Endometrial microvascular endothelial cells (primary cell): ENCODE measurements around the gene ARHGEF19. TPM values are rescaled to one million over a fixed set of nuclear protein-coding genes. Genes with fewer than 3 reads are reported as not detected.

Source experiments
- in situ Hi-C: cut with HindIII; loops from 2 replicates; pipeline ENCODE4 v1.10.0; 2017; ENCODE audit warnings: low sequenced_read_pairs, low pct_unique_long_range_greater_than_20kb; ENCODE audit errors: inconsistent ontology term
- total RNA-seq: library from RNA; depleted of rRNA; stranded (reverse); fragments of >200 nt; gene quantifications from one replicate; pipeline ENCODE4 v1.2.3, GENCODE V29; 2015; ENCODE audit errors: inconsistent ontology term

Gene ARHGEF19
- total RNA-seq, 1 donor from 2014 or later = 3.1 TPM

DNA sequence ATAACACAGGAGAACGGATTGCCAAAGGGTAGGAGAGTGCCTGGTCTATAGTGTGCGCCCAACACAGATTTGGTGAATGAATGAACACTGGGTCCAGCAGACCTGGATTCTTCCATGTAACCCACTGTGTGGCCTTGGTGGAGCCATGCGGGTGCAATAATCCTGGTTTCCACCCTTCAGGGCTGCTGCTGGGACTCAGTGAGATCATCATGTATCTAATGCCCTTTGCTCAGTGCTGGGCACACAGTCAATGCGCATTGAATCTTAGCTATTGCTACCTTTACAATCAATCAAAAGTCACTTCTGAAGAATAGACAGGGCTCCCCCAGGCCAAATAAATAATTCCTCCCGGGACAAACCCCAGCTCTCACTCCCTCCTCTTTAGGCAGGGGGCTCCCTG, 50.7 kb downstream of the ARHGEF19 start:
- in situ Hi-C loops = no loop called here

DNA sequence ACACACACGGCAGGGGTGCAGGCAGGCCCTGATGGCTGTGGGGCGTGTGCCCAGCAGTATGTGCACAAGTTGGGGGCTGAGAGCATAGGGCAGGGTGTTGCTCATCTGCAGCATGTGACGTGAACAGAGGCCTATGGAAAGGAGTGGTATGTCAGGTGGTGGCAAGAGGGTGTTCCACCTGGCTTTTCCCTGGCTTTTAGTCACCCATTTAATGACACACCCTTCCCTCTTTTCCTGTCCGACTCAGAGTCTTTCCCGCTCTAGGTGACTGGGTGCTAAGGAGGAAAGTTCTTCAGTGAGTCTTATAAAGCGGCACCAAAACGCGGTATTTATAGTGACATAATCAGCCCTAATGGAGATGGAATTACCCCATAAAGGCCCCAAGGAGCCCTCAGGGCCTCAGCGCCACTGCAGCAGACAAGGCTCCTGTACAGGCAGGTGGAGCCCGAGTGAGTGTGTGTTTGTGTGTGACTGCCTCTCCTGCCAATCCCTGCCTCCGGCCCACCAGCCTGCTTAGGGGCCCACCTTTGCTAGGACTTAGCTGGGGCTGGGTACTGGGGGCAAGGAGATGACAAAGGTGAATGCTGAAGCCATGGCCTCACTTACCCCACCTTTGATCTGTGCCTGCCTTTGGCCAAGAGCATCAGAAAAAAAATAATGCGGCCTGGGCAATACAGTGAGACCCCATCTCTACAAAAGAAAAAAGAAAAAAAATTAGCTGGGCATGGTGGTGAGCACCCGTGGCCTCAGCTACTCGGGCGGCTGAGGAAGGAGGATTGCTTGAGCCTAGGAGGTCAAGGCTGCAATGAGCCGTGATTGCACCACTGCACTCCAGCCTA, 53.2 kb downstream of the ARHGEF19 start:
- in situ Hi-C loops = no loop called here

DNA sequence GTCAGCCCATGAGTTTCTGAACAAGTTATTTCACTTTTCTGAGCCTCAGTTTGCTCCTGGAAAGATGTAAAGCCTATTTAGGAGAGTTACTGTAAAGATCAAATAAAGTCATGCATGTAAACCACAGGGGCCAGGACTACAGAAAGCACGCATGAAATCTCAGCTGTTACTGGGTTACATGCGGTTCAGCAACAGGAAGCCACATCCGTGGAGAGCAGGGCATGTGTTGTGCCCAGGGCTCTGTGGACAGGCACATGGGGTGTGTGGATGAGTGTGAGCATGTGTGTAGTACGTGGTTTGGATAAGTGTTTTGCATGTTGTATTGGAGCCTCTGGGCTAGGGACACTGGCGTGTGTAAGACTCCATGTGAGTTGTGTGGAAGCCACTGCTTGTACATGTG, 54.4 kb downstream of the ARHGEF19 start:
- in situ Hi-C loops = no loop called here

DNA sequence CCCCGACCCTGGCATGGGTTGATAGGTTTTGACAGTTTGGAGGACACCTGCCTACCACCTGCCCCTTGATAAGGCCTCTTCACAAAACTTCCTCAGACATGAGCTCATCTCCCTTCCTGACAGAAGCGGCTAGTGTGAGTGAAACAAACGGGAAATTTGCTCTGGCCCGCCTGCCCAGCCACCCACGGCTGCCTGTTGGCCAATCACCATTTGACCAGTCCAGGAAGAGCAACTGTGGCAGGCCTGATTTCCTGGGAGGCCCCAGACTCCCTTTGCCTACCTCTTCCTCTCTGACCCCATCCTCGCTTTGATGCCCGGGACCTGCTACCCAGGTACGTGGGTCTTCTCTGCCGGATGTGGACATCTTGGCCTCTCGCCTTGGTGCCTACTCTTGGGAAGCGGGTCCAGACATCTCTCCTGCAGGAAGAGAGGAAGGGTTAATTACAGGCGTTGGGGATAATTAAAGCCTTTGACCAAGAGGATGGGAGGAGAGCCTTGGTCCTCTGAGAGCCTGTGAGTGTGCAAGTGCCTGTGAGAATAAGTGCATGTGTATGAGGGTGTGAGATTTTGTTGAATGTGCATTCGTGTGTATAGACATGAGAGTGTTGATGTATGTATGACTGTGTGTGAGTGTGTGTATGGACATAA, 55.5 kb downstream of the ARHGEF19 start:
- in situ Hi-C loops = no loop called here

DNA sequence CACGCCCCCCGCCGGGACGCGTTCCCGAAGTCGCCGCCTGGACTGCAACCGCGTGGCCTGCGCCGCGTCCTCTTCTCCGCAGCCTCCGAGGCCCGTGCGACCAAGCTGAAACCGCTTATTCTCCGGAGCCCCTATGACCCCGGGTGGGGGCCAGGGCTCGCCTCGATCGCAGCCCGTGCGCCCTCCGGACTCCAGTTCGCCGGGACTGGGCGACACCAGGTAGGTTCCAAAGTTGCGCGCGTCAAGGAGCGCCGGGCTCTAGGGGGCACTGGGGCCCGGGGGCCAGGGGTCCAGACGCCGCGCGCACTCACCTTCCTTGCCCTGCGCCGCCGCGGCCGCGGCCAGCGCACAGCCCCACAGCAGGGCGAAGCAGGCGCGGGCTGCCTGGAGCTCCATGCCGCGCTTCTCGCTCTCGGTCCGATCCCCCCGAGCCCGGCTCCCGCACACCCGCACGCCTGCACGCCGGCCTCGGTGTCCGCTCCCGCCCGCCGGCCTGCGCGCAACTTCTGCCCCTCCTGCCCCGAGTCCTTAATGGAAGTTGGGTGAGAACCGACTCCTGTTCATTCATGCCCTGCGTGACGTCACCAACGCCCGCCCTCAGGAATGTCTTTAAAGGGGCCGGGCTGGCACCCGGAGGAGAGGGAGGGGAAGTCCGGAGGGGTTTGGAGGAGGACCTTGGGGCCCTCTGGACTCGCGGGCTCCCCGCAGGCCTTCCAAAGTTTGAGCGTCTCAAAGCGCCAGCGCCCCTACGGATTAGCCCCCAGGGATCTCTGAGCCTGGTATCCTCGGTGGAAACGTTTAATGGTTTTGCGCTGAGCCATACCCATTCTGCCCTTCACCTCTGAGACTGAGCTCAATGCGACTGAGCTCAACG, 56.7 kb downstream of the ARHGEF19 start, which contains the start of gene EPHA2:
Gene EPHA2, minus strand, starts transcription at position 533 of the 874 bp plus-strand sequence. Its CDS starts 137 bp downstream, at position 396.
- in situ Hi-C loops = no loop called here

DNA sequence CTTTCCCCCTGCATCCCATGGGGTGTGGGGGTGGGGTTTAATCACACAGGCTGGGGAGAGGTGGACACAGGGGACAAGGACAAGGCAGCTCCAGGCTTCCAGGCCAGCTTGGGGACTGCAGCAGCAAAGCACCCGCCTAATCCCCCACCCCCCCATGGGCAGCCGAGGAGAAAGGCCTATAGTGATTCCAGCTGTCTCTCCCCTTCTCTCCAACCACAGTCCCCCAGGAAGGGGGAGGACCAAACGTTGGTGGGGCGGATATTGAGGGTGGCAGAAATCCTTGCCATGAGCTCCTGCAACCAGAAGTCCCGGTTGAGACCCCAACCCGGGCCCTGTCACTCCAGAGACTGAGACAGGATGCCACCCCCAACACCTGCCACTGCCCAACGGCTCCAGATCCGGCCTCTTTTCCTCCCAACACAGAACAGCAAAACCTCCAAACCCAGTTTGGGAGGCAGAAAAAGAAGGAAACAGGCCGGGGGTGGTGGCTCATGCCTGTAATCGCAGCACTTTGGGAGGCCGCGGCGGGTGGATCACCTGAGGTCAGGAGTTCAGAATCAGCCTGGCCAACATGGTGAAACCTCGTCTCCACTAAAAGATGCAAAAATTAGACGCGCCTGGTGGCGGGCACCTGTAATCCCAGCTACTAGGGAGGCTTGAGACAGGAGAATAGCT, 58.3 kb downstream of the ARHGEF19 start:
- in situ Hi-C loops = no loop called here

DNA sequence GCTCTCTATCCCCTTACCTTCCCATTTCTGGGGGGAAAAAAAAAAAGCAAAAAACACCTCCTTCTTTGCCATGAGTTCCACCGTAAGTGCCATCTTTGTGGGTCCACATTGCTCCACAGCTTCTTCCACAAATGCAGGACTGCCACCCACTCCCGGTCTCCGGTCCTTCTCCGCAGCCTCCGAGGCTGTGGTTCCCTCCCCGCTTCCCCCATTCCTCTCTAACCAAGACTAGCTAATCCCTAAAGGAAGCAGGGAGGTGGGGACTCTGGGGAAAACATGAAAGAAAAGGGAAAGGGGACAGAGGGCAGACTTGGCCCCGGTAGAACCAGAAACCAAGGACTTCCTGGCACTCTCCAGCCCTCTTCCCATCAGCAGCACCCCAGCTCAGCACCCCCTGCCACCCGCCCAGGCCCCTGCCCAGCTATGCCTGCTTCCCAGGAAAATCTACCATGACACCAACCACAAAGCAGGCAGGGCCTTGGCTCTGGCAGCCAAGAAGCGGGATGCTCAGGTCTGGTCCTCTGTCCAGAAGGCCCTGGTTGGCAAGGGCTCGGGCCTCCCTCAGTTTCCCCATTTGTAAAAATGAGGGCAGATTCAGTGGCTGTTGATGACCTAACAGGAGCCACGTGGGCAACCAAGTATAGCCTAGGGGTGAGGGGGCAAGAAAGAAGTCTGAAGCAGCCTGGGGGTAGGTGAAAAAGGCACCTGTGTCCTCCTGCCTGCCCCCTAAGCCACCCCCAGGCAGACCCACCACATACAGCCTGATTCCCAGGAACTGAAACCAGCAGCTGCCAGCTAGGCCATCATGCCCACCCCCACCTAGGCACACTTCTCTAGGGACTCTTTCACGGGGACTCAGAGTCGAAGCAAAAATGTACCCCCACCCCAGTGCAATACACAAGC, 59.1 kb downstream of the ARHGEF19 start:
- in situ Hi-C loops = no loop called here

DNA sequence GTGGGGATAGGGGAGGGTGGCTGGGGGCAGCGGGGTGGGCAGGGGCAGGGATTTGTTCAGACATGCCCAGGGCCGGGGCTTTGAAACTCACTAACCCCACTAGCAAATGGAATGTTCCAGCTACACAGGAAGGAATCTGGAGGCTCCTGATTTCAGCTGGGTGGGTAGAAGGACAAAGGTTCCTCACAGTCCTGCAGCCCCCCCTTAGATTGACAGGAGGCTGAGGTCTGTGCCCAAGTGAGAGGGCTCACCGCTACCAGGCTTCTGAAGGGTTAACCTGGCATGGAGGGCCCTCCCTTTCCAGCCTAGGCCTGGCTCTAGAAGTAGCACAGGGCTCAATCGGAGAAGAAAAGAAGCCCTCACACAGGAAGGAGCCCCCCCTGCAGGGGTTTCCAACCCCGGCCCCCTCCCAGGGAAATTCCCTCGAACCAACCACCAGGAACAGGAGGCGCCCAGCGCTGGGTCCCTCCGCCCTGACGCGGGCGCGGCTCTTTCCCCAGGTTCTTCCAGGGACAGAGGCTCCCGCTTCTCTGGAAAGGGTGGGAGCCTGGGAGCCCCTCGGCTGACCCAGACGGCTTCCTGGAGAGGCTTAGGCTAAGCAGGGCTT, 59.9 kb downstream of the ARHGEF19 start:
- in situ Hi-C loops = no loop called here

DNA sequence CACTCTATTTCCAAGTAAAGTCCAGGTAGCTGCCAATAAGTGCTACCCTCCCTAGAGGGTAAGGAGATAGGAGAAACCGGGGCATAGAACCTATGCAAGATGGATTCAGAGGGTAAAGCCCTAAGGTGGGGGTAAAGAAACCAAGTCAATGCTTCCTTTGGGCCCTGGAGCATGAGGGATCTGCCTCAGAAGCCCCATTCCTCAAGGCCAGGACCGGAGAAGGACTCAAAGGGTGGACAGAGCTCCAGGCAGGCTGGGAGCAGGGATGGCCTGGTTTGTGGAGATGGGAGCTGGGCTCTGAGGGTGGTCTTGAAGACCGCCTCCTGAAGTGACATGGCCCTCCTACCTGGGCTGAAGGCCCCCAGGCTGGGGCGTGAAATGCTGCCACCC, 60.5 kb downstream of the ARHGEF19 start:
- in situ Hi-C loops = no loop called here

DNA sequence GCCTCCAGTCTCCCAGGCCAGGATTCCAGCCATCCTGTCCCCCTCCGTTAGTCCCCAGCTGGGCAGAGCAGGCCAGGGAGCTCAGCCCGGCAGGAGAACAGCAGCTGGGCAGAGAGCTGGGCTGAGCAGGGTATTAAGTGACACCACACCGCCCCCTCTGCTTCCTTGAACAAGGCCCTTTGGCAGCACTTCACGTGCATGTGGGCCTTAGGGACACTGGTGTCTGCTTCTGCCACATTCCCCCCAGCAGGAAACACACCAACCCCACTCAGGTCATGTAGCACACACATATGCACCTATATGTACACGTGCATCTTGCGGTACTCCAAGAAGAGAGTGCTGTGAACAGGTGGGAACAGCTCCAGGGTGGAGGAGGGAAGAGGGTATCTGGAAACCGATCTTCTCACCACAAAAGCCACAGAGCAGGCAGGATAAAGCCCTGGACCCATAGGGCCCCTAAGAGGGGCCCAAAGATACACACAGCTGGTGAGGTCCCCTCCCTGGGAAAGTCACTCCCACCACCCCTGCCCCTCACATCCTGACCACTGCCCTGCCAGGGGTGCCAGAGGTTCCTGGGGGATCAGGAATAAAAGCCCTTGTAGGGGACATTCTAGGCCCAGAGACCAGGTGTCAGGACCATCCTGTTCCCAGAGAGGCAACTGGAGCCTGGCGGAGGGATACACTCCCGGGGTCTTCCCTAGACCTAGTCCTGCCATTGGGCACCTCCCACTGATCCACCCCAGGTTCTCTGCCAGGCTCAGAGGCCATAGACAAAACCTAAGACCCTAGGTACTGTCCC, 61.1 kb downstream of the ARHGEF19 start:
- in situ Hi-C loops = no loop called here

DNA sequence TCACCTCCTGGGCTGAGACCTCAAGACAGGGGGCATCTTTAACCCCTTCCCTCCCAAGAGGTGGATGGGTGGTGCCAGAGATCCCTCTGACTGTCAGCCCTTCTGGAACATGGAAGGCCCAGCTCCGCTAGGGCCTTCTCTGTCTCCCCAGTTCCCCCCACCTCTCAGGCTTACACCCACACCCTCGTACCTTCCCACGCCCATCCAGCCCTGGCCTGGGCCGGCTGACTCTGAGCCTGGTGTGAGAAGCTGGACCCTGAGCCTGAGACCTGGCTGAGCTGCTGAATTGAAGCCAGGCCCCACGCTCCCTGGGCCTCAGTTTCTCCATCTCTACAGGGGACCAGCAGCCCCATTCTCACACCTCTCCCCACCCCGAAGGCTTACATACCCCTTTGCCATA, 61.9 kb downstream of the ARHGEF19 start:
- in situ Hi-C loops = no loop called here

DNA sequence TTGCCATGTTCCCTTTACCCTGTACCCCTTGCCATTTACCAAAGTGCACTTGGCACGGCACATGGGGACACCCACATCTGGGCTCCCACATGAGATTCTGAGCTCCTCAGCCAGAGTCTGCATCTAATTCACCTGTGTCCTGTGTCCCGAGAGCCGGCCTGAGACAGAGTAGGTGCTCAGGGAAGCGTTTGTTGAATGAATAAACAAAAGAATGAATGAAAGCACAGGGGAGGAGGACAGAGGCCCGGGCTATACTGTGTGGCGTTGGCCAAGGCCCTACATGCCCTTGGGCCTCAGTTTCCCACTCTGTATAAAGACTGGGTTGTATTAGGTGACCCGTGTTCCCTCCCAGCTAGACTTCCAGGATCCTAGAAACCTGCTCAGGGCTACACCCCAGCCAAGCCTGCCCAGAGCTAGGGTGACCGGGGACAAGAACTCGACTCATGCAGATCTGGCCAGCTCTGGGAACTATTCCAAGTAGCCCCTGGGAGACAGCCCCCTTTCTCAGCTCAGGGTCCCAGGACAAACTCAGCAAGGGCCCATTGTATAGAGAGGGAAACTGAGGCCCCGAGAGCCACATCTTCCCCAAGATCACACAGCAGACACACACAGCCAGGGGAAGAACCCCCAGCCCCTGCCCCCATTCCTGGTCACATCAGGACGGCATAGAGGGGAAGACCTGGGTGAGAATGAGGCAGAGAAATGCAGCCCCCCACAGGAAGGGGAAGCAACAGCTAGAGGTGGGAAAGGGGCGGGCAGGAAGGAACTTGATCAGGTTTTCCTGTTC, 62.6 kb downstream of the ARHGEF19 start:
- in situ Hi-C loops = no loop called here

DNA sequence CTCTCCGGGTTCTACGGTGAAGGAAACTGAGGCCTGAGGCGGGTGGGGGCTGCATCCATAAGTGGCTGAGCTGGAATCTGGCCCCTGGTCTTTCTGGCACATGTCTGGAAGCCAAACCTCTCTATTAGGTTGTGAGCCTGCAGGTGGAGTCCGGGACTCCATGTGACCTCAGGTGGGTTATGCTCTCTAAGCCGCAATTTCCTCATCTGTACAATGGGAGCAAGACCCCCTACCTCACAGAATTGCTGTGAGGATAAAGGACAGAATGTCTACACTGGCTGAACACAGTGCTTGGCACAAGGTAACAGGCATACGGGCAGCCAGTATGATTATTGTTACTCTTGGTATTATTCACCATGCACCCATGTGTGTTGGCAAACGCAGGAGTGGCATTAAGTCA, 63.3 kb downstream of the ARHGEF19 start:
- in situ Hi-C loops = no loop called here

DNA sequence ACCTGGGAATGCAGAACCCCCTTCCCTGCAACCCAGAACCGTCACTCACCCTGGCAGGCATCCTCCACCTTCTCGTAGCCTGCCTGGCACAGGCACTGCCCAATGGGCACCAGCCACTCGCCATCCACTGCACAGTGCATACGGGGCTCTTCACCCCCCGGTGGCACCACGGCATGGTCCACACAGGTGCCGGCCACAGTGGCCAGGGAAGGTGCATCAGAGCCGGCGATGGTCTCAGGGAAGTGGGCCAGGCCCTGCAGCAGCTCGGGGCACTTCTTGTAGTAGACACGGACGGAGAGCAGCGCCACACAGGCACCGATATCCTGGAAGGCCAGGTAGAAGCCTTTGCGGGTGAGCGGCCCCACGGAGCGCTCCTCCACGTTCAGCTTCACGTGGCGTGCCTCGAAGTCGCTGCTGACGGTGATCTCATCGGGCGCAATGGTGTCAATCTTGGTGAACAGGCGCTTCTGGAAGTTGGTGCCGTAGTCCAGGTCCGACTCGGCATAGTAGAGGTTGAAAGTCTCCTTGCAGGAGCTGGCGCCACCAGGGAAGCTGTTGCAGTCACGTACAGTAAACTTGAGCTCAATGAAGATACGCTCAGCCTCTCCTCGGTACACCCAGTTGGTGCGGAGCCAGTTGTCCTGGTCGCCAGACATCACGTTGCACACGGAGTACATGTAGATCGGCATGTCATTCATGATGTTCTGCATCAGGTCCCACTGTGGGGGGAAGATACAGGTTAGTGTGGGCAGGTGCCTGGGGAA, 63.9 kb downstream of the ARHGEF19 start:
- in situ Hi-C loops = no loop called here
